ENCODE data around the gene SLC19A2. TPM values are rescaled to one million over a fixed set of nuclear protein-coding genes. Genes with fewer than 3 reads are reported as not detected.

SLC19A2 gene
- total RNA-seq, 1 donor from 2014 or later: 14.1 TPM

DNA sequence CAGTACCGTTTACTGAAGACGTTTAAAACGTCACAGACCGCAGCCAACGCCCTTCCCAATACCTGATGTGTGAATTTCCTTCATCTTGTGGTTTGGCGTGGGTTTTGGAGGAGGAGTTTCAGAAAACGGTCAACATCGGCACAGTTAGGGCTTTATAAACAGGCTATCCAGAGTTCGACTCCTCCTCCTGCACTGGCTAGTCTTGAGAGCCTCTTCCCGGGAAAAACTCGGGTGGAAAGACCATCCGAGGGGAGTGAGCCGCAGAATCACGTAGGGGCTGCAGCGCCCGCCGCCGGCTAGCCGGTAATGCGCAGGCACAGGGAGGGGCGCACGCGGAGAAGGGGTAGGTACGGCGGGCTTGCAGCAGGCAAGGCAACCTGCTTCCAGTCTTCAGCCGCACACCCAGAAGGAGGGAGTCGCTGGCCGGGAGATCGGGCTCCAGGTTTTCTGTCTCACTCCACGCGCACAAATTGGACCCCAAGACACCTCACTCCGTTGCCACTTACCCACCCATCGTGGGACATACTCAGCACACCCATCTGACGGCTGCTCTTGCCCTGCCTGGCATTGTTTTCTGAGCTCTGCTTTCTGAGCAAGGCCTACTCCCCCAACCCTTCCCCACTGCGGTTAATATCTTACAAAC, 25.4 kb downstream of the SLC19A2 start:
- peak overlapping the region; percentile 85 for H3K4me2 ChIP-seq (ENCODE audit: low read length)
- H3K4me3 ChIP-seq (ENCODE audit: insufficient read depth, low read depth, low read length): peak overlapping the region; percentile 53
- no peaks in the 10 kb centered on the region for H3K79me2 ChIP-seq (ENCODE audit: insufficient read depth, low read length)
- TF ChIP-seq EZH2 (IDR thresholded peaks at IDR 0.05; ENCODE audit: insufficient read depth, low read length): no peak
- TF ChIP-seq, protein P1, sequence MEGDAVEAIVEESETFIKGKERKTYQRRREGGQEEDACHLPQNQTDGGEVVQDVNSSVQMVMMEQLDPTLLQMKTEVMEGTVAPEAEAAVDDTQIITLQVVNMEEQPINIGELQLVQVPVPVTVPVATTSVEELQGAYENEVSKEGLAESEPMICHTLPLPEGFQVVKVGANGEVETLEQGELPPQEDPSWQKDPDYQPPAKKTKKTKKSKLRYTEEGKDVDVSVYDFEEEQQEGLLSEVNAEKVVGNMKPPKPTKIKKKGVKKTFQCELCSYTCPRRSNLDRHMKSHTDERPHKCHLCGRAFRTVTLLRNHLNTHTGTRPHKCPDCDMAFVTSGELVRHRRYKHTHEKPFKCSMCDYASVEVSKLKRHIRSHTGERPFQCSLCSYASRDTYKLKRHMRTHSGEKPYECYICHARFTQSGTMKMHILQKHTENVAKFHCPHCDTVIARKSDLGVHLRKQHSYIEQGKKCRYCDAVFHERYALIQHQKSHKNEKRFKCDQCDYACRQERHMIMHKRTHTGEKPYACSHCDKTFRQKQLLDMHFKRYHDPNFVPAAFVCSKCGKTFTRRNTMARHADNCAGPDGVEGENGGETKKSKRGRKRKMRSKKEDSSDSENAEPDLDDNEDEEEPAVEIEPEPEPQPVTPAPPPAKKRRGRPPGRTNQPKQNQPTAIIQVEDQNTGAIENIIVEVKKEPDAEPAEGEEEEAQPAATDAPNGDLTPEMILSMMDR (IDR thresholded peaks at IDR 0.05; ENCODE audit: insufficient read depth, low read depth, low read length): no peak
- peak overlapping the region; percentile 76 for H2AFZ ChIP-seq (ENCODE audit: low read depth, low read length)
- H3K36me3 Mint-ChIP-seq (ENCODE audit: low read depth, unreplicated experiment): no peaks in the 10 kb centered on the region
- peak overlapping the region; percentile 45 for H3K9ac ChIP-seq (ENCODE audit: low read length)
- H3K27me3 Mint-ChIP-seq (ENCODE audit: low read depth, unreplicated experiment): no peaks in the 10 kb centered on the region
- no peaks in the 10 kb centered on the region for H3K4me1 Mint-ChIP-seq (ENCODE audit: low read depth, unreplicated experiment)
- H3K27ac Mint-ChIP-seq (ENCODE audit: unreplicated experiment): no peak overlapping the region
- H4K20me1 ChIP-seq (ENCODE audit: insufficient read depth, low read length): no peaks in the 10 kb centered on the region
- no peak overlapping the region for H3K27ac ChIP-seq (ENCODE audit: low read depth, low read length)
- H3K9me3 Mint-ChIP-seq (ENCODE audit: unreplicated experiment): peaks cover 4% of the 10 kb centered on the region
- no peak overlapping the region for H3K4me3 Mint-ChIP-seq (ENCODE audit: unreplicated experiment)
- no peaks in the 10 kb centered on the region for H3K9me3 ChIP-seq (ENCODE audit: insufficient read depth, low read depth, low read length)
- peaks cover 5% of the 10 kb centered on the region for H3K4me1 ChIP-seq (ENCODE audit: insufficient read depth, low read length)
- no peaks in the 10 kb centered on the region for H3K36me3 ChIP-seq (ENCODE audit: insufficient read depth, low read length)
- H3K27me3 ChIP-seq (ENCODE audit: insufficient read depth, low read length): no peaks in the 10 kb centered on the region
- FAIRE-seq (no peak), DNase-seq (ENCODE audit: low read depth) (peak; percentile 75)

DNA sequence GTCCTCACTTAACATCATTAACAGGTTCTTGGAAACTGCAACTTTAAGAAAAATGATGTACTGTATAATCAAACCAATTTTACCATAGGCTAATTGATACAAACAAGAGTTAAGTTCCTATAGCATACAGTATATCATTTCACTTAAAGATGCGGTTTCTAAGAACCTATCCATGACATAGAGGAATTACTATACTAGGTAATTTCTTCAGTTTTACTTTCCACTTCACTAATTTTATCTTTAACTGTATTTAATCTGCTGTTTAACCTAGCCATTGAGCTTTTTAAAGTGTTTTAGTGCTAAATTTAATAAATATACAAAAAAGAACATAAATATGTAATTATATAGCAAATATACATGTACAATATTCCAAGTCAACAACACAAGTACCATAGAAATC, 28.3 kb downstream of the SLC19A2 start:
- no peak for FAIRE-seq
- Histone ChIP-seq H3K4me1 (ENCODE audit: insufficient read depth, low read length) (peaks cover 5% of the 10 kb centered on the region), H3K4me2 (ENCODE audit: low read length) (no peak overlapping the region), H3K36me3 (ENCODE audit: insufficient read depth, low read length) (no peaks in the 10 kb centered on the region), H4K20me1 (ENCODE audit: insufficient read depth, low read length) (no peaks in the 10 kb centered on the region), H2AFZ (ENCODE audit: low read depth, low read length) (no peak overlapping the region), H3K27me3 (ENCODE audit: insufficient read depth, low read length) (no peaks in the 10 kb centered on the region), H3K4me3 (ENCODE audit: insufficient read depth, low read depth, low read length) (no peak overlapping the region), H3K9me3 (ENCODE audit: insufficient read depth, low read depth, low read length) (no peaks in the 10 kb centered on the region), H3K27ac (ENCODE audit: low read depth, low read length) (no peak overlapping the region), H3K79me2 (ENCODE audit: insufficient read depth, low read length) (no peaks in the 10 kb centered on the region), H3K9ac (ENCODE audit: low read length) (no peak overlapping the region)
- Mint-ChIP-seq H3K27me3 (ENCODE audit: low read depth, unreplicated experiment) (no peaks in the 10 kb centered on the region), H3K36me3 (ENCODE audit: low read depth, unreplicated experiment) (no peaks in the 10 kb centered on the region), H3K4me1 (ENCODE audit: low read depth, unreplicated experiment) (no peaks in the 10 kb centered on the region), H3K27ac (ENCODE audit: unreplicated experiment) (no peak overlapping the region), H3K9me3 (ENCODE audit: unreplicated experiment) (peaks cover 4% of the 10 kb centered on the region), H3K4me3 (ENCODE audit: unreplicated experiment) (no peak overlapping the region)
- TF ChIP-seq, protein P1 (IDR thresholded peaks at IDR 0.05; ENCODE audit: insufficient read depth, low read depth, low read length): no peak
- no peak for TF ChIP-seq EZH2 (IDR thresholded peaks at IDR 0.05; ENCODE audit: insufficient read depth, low read length)
- DNase-seq (ENCODE audit: low read depth): no peak

DNA sequence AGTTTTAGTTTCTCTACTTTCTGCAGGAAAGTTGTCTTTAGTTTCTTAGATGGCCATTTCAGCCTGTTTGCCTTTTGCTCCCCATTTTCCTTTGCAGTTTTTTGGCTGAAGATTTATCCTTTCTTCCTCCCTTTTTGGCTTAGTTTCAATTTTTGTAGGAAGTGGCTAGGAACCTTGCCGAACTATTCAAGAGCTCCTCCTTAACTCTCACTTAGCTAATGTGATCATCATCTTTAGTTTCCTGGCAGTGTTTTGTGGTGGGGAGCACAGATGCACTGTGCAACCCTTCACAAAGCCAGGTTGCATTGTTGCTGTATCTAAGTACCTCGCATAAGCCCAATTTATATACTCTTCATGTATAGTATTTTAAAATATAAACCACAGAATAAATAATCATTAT, 29.7 kb downstream of the SLC19A2 start:
- Mint-ChIP-seq H3K4me1 (ENCODE audit: low read depth, unreplicated experiment) (no peaks in the 10 kb centered on the region), H3K4me3 (ENCODE audit: unreplicated experiment) (no peak overlapping the region), H3K27ac (ENCODE audit: unreplicated experiment) (no peak overlapping the region), H3K9me3 (ENCODE audit: unreplicated experiment) (peaks cover 4% of the 10 kb centered on the region), H3K36me3 (ENCODE audit: low read depth, unreplicated experiment) (no peaks in the 10 kb centered on the region), H3K27me3 (ENCODE audit: low read depth, unreplicated experiment) (no peaks in the 10 kb centered on the region)
- Histone ChIP-seq H3K36me3 (ENCODE audit: insufficient read depth, low read length) (no peaks in the 10 kb centered on the region), H3K27me3 (ENCODE audit: insufficient read depth, low read length) (no peaks in the 10 kb centered on the region), H2AFZ (ENCODE audit: low read depth, low read length) (no peak overlapping the region), H3K9ac (ENCODE audit: low read length) (no peak overlapping the region), H3K4me3 (ENCODE audit: insufficient read depth, low read depth, low read length) (no peak overlapping the region), H3K27ac (ENCODE audit: low read depth, low read length) (no peak overlapping the region), H3K4me1 (ENCODE audit: insufficient read depth, low read length) (peaks cover 5% of the 10 kb centered on the region), H3K9me3 (ENCODE audit: insufficient read depth, low read depth, low read length) (no peaks in the 10 kb centered on the region), H3K4me2 (ENCODE audit: low read length) (no peak overlapping the region), H3K79me2 (ENCODE audit: insufficient read depth, low read length) (no peaks in the 10 kb centered on the region), H4K20me1 (ENCODE audit: insufficient read depth, low read length) (no peaks in the 10 kb centered on the region)
- no peak for TF ChIP-seq EZH2 (IDR thresholded peaks at IDR 0.05; ENCODE audit: insufficient read depth, low read length)
- TF ChIP-seq, protein P1 (IDR thresholded peaks at IDR 0.05; ENCODE audit: insufficient read depth, low read depth, low read length): no peak
- DNase-seq (ENCODE audit: low read depth): no peak
- no peak for FAIRE-seq

Data from astrocyte (in vitro differentiated cells and primary cell).